H1 (cell line): Measurements from ENCODE around the gene NUP107. TPM values are rescaled to one million over a fixed set of nuclear protein-coding genes. Genes with fewer than 3 reads are reported as not detected.

ENCODE experiments used
- BACH1 ChIP-seq: IDR thresholded peaks from 2 replicates; pipeline ENCODE4 v1.6.1; 2012; ENCODE audit warnings: low read length, improper control_type of control experiment
- CHD2 ChIP-seq: IDR thresholded peaks from 2 replicates; pipeline ENCODE4 v1.6.1; 2012; ENCODE audit warnings: low read length, improper control_type of control experiment
- RAD21 ChIP-seq, 2 experiments: IDR thresholded peaks in 1 of 2; conservative IDR thresholded peaks in 1 of 2; 2 replicates each; pipeline ENCODE4 v1.6.1; 2011; ENCODE audit warnings: low read depth in 2 of 2, low read length in 2 of 2, improper control_type of control experiment in 1 of 2, inconsistent platforms in 1 of 2, mild to moderate bottlenecking in 1 of 2, moderate library complexity in 1 of 2
- RXRA ChIP-seq: IDR thresholded peaks from 2 replicates; pipeline ENCODE4 v1.6.1; 2011; ENCODE audit warnings: low read depth, mild to moderate bottlenecking, low read length, moderate library complexity; ENCODE audit not compliant: insufficient read depth
- polyA plus RNA-seq, 7 experiments: library from polyadenylated mRNA; depleted of rRNA in 3 of 7; stranded (reverse) in 5 of 7; unstranded in 2 of 7; fragments of >200 nt in 5 of 7; fragments of 200-250 nt in 2 of 7; gene quantifications; 1 replicate in 5 of 7; 2 replicates in 1 of 7; 4 replicates in 1 of 7; pipeline versions ENCODE4 v1.2.1 to v1.2.3, GENCODE V29; 2011 to 2013; ENCODE audit warnings: missing spikeins in 2 of 7, mixed read lengths in 2 of 7
- total RNA-seq: library from RNA; stranded (reverse); fragmentation: NEBNext Ultra II Directional; extraction: Animal tissue kit (Norgen Biotek cat#: 25700); gene quantifications from 2 replicates; pipeline ENCODE4 v1.2.1, GENCODE V29; 2021

The NUP107 gene
- total and polyA plus RNA-seq, 2 of the 8 experiments (the other 6 are each of a cell fraction or from before 2014, with no cell fraction given): 46.1 to 141 TPM

DNA sequence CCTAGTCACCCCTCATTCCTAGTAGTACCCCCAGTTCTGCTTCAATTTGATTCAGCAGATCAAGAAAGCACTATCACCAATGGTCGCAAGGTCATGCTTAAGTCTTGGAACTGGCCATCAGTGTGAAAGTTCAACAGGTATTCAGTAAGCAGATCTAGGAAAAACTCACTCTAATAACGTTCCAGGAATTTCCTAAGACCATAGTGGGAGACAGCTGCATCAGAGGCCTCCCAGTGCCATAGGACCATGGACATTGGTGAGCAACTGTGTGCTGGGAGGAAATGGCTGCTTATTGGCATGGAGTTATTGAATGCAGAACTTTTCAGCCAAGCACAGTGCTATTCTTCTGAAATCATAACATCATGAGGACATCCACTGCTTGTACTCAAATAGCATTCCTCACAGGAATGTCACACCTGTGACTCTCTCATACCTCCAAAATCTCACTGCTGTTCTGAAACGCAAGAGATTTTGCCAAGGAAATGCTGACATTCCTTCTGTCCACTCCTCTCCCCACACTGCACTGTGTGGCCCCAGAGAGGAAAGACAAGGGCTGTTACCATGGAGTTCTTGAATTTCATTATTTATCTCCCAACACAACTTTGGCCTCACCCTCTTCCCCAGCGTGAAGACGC is 90.3 kb downstream of the NUP107 start (continued):
- TF ChIP-seq RAD21 (IDR thresholded peaks at IDR 0.05 in 1 of 2, conservative IDR thresholded peaks at IDR 0.05 in 1 of 2; ENCODE audit: low read depth in 2 of 2, low read length in 2 of 2): no peak
- no peak for TF ChIP-seq BACH1
- TF ChIP-seq RXRA: no peak
- no peak for TF ChIP-seq CHD2
